ENCODE results near the gene SF3B6.

Gene SF3B6

GRCh38 chr2:24018241-24018640 lies 57.9 kb downstream of the SF3B6 start:
- TF ChIP-seq FOXP2 (optimal IDR thresholded peaks at IDR 0.05; ENCODE audit: borderline replicate concordance, extremely low read depth, extremely low read length, insufficient read depth) (no peak), TAF1 (IDR thresholded peaks at IDR 0.05; ENCODE audit: borderline replicate concordance, insufficient read depth, low read length) (no peak), POLR2AphosphoS5 (IDR thresholded peaks at IDR 0.05; ENCODE audit: low read depth, low read length) (no peak), SIN3A (IDR thresholded peaks at IDR 0.05; ENCODE audit: borderline replicate concordance, insufficient read depth, low read length) (no peak), REST (IDR thresholded peaks at IDR 0.05; ENCODE audit: insufficient read depth in 1 of 2, low read depth in 2 of 2, low read length in 2 of 2) (no peak)

GRCh38 chr2:24017711-24018110 lies 58.4 kb downstream of the SF3B6 start:
- no peak for TF ChIP-seq SIN3A (IDR thresholded peaks at IDR 0.05; ENCODE audit: borderline replicate concordance, insufficient read depth, low read length)
- TF ChIP-seq TAF1 (IDR thresholded peaks at IDR 0.05; ENCODE audit: borderline replicate concordance, insufficient read depth, low read length) = no peak
- TF ChIP-seq FOXP2 (optimal IDR thresholded peaks at IDR 0.05; ENCODE audit: borderline replicate concordance, extremely low read depth, extremely low read length, insufficient read depth) = no peak
- no peak for TF ChIP-seq POLR2AphosphoS5 (IDR thresholded peaks at IDR 0.05; ENCODE audit: low read depth, low read length)
- no peak for TF ChIP-seq REST (IDR thresholded peaks at IDR 0.05; ENCODE audit: insufficient read depth in 1 of 2, low read depth in 2 of 2, low read length in 2 of 2)
